ENCODE data around the gene AKTIP.
A peak's percentile ranks its signal among the peaks of the same experiment; 100 is the strongest.
"Not testable (repeated sequence)": the region's sequence is repeated elsewhere in the genome, so short reads cannot be mapped to it uniquely, and the experiment has no call there.

AKTIP gene

DNA sequence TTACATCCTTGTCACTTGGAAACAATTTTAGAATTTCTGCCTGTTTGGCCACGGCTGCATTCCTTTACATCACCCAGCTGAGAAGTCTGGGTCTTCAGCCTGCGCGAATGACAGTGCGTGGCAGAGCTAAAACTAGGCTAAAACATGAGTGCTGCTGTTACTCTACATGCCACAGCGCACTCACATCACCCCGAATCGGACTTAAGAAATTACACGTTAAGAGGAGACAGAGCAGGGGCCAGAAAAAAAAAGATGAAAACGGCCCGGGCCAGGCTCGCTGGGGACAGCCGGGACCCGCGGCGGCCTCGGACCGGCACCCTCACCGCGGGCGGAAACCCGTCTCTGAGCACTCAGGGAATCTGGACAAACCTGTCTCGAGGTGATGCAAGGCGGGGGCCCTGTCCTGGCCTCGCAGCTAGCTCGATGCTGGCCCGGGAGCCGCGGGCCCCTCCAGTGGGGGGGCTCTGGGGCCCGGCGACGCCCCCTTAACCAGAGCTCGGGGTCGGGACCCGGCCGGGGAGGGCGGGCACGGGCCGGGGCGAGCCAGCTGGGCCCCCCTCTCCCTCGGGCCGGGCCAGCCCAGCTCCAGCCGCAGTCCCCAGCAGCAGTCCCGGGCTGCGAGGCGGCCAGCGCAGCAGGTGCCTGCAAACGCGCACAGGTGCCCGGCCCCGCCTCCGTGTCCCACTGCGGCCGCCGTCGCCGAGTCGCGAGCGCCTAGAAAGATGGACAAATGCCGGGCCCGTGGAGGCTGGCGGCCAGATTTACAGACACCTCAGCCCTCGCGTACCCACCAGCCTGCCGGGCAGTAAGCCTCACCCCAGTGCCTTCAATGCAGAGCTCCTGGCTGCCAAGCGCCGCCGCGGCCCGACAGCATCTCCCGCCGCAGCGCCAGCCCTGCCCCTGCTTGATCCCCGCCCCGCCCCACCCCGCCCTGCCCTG lies at the start of gene AKTIP:
AKTIP (minus strand) TSS at position 879 of the 939 bp plus-strand sequence. CDS start 2,950 bp downstream, outside the sequence.
- DNase-seq (ENCODE audit: low read depth in 2 of 2) = peak; percentile 14 to 45

DNA sequence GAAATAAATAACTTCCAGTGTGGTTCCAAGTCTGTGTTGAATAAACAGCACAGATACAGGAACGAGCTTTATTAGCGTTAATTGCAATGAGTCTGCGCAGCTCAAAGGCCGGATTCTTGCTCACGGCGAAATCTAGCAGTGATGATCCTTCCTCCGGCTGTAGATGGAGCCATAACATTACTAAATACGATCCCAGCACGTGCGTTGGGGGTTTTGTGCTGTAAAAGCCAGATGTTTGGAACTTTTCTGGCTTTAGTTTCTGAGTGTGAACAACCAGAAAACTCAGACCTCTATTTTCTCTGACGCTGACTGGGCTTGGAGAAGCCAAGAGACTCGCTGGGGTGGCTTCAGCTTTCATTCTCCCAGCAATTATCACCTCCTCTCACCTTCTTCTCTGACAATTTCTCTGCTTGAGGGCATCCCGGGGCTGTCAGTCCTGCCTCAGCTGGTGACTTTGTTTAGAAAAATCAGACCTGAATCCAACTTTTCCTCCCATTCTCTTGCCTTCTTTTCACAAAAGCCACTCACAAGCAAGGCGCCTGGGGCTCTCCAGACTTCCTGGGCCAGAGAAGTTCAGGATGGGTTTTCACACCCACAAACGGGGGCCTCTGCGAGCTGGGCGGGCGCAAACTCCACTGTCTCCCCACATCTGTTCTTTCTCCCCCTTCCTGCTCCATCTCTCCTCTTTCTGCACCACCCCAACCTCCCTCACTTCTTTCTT lies 47.1 kb upstream of the AKTIP start:
- DNase-seq (ENCODE audit: low read depth in 2 of 2) = peak; percentile 25 to 38

DNA sequence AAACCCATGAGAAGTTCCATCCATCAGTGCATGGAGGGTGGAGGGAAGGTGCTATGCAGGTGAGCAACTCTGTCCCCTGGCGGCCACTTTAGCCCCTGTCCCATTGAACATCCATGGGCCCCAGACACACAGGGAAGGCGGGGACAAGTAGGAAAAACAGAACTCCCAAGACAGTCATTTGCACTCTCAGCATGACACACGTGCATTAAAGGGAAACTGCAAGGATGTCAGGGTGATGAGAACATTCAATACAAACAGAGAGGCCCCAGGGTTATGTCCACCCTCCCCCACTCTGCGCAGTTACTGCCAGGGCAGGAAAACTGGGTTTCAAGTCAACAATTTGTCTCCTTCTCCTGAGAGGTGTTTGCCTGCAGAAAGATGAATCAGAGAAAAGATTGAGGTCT lies 44.0 kb upstream of the AKTIP start:
- DNase-seq (ENCODE audit: low read depth in 2 of 2) = no peak

DNA sequence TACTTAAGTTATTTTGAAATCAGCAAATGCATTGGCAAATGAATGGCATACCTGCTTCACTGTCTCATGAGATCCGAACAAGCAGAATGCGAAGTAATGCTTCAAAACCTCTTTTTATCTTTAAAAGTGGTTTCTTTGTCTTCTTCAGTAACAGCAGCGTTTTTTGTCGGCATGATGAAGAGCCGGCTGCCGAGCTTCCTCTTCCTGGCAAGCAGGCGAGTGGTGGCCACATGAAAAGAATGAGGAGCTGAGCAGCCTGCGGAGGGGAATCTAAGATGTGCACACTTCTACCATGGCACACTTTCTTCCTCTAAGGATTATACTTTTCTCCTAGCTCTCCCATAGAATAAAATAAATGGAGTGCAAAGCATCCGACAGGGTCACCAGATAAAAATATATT lies 42.4 kb upstream of the AKTIP start:
- no peak for DNase-seq (ENCODE audit: low read depth in 2 of 2)

DNA sequence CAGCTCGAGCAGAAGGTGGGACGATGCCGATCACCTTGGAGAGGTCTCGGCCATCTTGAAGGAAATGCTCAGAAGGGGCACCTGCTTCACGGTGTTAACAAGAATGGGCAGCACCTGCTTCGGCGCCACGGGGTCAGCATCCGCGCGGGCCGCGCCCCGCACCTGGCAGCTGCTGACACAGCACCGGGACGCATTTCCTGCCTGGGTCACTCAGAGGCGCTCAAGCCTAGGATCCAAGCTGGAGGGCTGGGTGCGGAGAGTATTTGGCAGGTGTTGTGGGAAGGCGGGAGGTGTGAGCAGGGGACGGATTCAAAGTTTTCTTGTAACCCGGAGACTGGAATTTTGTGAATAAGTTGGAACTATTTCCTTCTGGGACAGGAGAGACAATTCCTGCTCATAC lies 39.3 kb upstream of the AKTIP start:
- DNase-seq (ENCODE audit: low read depth in 2 of 2) = no peak

DNA sequence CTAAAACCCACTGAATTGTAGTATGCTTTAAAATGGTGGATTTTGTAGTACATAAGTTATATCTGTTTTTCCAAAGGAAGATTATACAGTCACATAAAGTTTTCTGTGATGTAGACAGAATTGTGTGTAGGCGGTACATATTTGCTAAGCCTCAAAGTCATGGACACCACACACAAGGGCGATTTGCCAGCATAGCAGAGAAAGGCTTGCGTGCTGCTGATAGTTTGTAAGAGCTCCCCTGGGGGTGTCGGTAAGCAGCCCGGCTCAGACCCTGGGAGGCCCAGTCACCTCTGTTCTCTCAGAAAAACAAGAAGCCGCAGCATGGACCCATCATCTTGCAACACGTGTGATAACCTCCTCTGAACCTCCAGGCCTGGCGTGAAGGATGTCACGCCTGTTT lies 38.3 kb upstream of the AKTIP start:
- DNase-seq (ENCODE audit: low read depth in 2 of 2) = no peak

DNA sequence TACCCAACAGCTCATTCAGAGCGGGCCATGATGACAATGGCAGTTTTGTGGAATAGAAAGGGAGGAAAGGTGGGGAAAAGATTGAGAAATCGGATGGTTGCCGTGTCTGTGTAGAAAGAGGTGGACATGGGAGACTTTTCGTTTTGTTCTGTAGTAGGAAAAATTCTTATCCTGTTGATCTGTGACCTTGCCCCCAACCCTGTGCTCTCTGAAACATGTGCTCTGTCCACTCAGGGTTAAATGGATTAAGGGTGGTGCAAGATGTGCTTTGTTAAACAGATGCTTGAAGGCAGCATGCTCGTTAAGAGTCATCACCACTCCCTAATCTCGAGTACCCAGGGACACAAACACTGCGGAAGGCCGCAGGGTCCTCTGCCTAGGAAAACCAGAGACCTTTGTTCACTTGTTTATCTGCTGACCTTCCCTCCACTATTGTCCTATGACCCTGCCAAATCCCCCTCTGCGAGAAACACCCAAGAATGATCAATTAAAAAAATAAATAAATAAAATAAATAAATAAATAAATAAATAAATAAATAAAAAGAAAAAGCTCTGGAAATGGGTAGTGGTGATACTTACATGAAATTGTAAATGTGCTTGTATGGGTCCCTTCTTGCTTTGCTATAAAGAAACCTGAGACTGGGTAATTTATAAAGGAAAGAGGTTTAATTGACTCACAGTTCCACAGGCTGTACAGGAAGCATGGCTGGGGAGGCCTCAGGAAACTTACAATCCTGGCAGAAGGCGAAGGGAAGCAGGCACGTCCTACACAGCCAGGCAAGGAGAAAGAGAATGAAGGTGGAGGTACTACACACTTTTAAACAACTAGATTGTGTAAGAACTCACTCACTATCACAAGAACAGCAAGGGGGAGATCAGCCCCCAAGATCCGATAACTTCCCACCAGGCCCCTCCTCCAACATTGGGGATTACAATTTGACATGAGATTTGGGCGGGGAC lies 37.0 kb upstream of the AKTIP start:
- not testable (repeated sequence) for DNase-seq (ENCODE audit: low read depth in 2 of 2)

DNA sequence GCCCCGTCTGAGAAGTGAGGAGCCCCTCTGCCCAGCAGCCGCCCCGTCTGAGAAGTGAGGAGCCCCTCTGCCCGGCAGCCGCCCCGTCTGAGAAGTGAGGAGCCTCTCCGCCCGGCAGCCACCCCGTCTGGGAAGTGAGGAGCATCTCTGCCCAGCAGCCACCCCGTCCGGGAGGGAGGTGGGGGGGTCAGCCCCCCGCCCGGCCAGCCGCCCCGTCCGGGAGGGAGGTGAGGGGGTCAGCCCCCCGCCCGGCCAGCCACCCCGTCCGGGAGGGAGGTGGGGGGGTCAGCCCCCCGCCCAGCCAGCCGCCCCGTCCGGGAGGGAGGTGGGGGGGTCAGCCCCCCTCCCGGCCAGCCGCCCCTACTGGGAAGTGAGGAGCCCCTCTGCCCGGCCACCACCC lies 36.3 kb upstream of the AKTIP start:
- not testable (repeated sequence) for DNase-seq (ENCODE audit: low read depth in 2 of 2)

DNA sequence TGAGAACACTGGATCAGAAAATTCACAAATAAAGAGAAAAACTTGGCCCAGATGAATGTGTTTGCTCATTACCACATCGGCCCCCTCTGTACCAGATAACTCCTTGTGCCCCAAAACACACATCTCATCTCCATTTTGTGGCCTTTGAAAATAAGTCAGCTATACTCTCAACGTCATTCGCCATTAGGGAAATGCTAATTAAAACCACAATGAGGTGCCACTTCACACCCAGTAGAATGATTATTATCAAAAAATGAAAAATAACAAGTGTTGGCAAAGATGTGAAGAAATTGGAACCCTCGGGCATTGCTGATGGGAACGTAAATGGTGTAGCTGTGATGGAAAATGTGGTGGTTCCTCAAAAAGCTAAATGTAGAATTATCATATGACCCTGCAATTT lies 34.6 kb upstream of the AKTIP start:
- no peak for DNase-seq (ENCODE audit: low read depth in 2 of 2)

DNA sequence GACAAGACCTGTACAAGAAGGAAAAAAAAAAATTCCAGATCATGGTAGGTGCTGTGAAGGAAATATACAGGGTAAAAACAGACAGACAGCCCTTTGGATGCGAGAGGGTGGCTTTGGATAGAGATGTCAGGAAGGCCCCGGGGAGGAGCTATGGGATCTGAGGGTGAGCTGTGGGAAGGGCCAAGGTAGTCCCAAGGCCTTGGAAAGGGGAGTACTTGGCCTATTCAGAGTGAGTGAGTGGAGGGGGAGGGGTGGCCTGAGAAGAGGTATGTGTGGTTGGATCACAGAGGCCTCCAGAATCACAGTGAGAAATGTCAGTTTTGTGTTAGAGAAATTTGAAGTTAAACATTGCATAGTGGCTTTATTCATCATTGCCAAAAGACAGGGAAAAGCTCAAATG lies 31.2 kb upstream of the AKTIP start:
- no peak for DNase-seq (ENCODE audit: low read depth in 2 of 2)

DNA sequence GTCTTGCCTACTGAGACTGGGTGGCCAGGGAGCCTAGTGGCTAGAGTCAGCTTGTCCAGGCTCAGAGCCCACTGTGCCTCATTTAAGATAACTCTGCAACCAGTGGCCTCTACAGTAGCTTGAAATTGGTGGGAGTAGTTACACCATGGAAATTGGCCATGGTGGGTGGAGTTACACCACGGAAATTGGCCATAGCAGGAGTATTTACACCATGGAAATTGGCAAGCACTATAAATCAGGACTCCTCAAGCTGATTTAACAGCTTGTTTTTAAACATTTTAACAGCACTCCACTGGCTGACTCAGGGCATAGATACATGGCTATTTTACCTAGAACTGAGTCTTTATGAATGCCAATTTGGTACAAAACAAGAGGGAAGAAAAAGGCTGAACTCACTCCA lies 27.7 kb upstream of the AKTIP start:
- DNase-seq (ENCODE audit: low read depth in 2 of 2) = no peak

DNA sequence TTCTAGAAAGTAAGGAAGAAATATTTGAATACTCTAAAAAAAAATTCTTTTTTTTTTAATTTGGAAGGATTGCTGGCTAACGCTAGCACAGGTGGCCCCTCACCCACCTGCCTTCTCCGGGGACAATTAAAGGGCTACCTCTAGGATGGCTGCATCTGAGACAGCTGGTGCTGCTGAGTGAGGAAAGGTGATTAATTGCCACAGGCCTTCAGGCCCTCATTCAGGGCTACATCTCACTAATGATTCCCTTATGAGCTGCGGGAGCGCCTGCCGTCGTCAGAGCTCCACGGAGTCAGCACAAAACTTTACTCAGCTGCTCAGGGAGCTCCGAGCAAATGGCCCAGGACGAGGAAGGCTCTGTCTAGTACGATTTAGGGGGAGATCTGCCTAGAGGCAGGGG lies 27.0 kb upstream of the AKTIP start:
- no peak for DNase-seq (ENCODE audit: low read depth in 2 of 2)

DNA sequence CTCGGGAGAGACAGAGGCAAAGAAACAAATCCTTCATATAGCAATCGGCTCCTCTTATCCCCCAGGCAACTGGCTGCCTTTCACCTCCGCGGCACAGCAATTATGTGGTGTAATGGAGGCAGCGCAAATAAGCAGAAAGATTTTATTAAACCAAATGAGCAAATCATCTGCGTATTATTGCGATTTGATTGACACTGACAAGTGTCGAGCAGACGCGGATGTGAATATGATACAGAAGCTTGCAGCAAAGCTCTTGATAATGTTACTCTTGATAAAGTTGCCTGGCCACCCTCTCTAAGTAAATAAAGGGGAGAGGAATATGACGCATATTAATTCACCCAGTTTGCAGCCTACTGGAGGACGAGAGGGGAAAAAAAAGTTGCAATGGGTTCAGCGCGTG lies 26.5 kb upstream of the AKTIP start:
- no peak for DNase-seq (ENCODE audit: low read depth in 2 of 2)

DNA sequence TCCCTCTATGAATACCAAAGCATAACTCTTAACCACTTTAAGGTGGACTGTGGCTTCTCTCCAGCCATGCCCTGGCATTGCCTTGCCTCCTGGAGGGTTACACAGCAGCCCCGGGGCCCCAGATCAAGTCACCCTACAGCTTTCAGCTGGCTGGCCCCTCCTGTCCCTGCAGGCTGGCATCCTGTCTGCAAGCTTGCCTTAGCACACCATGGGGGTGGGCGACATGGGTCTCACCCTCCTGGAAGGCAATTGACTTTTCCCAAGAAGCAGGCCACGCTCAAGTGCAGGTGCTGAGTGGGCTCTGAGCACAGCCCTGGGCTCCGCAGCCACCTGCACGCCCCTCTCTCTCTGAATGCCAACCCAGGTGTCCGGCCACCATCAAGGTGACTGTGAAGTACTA lies 25.8 kb upstream of the AKTIP start:
- DNase-seq (ENCODE audit: low read depth in 2 of 2) = no peak

DNA sequence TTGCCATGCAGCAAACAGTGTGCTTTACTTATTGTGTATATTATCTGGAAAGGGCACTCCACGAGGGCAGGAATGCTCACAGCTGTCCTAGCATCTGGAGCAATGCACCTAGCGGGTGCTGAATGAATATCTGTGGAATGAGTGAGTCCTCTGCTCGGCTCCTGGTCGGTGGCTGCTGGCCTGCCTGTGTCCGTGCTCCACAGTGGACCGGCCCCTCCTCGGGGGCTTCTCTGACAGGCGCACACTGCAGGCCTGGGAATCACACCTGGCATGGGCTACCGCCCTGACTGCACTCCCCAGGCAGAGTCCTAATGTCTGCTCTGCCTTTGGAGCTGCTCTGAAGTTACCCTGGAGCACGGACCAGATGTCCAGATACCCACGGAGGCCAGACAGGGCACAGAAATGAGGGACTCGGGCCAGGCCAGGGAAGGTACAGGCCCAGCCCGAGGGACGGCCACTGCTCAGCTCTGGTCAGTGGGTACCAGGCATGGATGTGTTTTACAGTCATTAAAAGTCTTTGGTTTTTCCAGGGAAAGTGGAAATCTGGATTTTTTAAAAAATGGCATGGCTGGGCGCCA lies 21.1 kb upstream of the AKTIP start:
- no peak for DNase-seq (ENCODE audit: low read depth in 2 of 2)

DNA sequence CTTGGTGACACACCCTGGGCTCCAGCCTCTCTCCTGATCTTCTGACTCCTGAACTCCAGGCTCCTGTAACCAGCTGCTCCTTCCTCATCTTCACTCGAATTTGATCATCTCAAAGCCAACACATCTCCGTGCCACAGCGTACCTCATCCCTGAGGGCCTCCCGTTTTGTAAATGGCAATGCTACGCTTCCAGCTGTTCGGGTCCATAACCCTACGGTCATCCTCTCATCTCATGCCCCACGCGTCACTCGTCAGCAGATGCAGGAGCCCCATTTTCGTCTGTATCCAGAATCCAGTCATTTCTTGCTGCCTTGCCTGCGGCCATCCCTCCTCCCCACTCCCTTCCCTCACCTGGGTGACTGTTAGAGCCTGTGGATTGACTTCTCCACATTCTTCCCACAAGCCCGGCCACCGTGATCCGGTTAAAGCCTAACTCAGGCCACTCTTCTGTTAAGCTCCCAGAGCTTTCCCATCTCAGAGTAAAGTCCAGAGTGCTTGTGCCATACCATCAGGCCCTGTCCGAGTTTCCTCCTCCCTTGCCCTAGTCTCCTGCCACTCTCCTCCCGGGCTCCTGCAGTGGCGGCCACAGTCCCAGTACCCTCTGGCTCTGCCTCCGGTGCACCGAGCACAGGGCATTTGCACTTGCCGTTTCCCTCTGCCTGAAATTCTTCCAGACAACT lies 20.3 kb upstream of the AKTIP start:
- no peak for DNase-seq (ENCODE audit: low read depth in 2 of 2)

DNA sequence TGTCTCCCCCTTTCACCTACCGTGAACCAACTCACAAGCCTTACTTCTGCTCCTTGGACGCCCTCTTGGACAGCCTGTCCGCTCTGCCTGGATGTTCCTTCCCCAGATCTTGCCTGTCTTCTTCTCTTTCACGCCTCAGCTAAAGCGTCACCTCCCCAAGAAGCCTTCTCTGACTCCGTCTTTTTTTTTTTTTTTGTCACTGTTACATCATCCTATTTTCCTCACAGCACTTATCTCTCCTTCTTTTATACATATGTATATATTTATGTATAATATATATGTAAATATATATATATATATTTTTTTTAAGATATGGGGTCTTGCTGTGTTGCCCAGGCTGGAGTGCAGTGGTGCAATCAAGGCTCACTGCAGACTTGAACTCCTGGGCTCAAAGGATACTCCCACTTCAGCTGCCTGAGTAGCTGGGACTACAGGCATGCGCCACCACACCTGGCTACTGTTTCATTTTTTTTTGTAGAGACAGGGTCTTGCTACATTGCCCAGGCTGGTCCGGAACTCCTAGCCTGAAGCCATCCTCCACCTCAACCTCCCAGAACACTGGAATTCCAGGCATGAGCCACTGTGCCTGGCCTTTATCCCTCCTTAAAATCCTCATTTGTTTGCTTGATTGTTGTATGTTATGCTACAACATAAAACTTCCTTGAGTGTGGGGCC lies 16.5 kb upstream of the AKTIP start:
- DNase-seq (ENCODE audit: low read depth in 2 of 2) = no peak

DNA sequence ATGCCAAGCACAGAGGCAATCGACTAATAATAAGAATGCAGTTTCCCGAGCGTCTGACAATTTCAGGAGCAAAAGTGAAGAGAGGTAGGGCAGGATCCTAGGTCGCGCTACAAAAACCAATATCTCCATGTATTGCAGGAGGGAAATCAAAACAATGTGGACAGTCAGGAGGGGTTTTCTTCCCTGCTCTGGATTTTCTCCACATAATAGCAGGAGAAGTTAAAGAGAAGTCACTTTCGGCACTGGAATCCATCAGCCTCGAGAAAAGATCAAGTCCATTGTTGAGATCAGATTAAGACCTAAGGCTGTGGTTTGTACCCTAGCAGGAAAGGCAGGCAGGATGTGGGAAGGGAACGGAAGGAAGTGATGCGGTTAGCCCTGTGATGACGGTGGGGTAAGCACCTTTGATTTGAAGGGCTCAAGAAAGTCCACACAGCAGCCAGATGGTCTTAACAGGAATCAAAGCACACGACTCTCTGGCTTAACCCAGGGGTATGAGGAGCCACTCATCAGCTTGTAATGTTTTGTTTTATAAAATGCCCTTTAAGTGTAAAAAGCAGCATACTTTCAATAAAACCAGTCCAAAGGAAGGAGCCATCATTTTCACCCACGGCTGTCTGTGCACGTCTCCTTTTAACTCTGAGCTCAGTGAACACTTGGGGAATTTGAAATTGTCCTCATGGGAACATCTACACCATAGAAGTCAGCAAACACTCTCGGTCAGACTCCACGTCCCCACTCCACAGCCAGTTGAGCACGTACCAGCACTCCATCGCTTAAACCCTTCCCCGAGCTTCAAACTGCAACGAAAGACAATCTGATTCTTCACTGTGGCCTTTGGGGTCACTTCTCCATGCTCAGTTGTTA lies 15.8 kb upstream of the AKTIP start:
- DNase-seq (ENCODE audit: low read depth in 2 of 2) = peak in 1 of 2 donors; percentile 48

DNA sequence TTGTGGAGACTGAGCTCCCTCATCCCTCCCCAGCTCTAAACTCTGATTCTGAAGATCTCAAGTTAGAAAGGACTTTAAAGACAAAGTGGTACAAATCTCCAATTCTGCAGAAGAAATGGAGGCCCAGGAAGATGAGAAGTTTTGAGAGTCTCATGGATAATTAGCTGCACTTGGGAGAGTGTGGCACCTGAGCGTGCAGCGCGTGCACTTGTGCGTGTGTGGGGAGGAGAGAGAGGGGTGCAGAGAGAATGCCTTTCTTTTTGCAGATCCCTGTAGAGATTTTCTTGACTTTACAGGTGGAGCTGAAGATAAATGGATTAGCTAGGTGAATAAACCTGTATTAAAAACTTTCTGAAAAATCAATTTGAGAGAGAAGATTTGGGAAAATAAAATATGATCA lies 14.8 kb upstream of the AKTIP start:
- DNase-seq (ENCODE audit: low read depth in 2 of 2) = no peak

Data from activated CD4-positive, alpha-beta T cell treated with anti-CD3 and anti-CD28 coated beads for 24 hours (primary cell).